A549 treated with DMSO at 1 μM for 4 hours (cell line): ENCODE results near the gene SNED1. TPM values are rescaled to one million over a fixed set of nuclear protein-coding genes. Genes with fewer than 3 reads are reported as not detected.

ENCODE experiments used
- total RNA-seq: library from RNA; stranded (reverse); fragments of 200-300 nt; extraction: Qiagen RNA extraction; gene quantifications from 5 replicates; pipeline ENCODE4 v1.2.3, GENCODE V29; 2022; ENCODE audit warnings: low read depth

The SNED1 gene
- 0.38 to 0.65 TPM (median 0.48 TPM) in 5 replicates for total RNA-seq

DNA sequence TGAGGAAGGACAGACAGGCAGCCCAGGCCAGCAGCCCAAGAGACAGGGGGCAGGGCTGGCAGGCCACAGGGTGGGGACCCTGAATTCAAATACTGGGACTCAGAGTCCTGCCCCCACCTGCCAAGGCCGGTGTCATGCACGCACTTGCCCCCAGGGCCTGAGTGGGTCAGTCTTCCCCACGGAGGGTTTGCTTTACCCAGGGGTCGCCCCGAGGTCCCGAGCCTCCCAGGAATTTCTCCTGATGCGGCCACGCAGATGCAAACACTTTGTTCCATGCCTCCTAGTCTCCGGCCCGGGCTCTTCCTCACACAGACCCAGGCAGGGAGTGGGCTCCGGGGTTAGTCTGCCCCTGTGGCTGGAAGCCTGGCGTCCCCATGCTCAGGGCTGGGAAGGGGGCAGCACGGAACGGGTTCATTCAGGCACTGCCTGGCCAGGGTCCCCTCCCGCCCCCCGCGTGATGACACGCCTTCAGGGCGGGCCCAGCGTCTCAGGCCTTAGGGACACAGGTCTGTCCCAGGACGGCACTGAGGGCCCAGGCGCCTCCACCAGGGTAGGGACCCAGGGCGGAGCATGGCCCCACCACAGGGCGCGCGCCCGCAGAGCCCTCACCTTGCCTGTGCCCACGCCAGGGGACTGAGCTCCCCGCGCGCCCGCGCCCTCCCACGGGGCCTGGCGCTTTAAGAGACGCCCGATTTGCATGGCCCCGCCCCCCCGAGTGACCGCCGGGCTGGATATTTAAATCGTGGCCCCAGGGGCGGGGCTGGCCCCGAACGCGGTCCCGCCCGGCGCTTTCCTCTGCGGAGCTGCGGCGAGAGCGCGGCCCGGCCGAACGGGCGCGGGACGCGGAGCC, at the start of gene SNED1:
TSS of gene SNED1 (plus strand) at position 763 of the 850 bp plus-strand sequence. CDS start 220 bp downstream, outside the sequence.

DNA sequence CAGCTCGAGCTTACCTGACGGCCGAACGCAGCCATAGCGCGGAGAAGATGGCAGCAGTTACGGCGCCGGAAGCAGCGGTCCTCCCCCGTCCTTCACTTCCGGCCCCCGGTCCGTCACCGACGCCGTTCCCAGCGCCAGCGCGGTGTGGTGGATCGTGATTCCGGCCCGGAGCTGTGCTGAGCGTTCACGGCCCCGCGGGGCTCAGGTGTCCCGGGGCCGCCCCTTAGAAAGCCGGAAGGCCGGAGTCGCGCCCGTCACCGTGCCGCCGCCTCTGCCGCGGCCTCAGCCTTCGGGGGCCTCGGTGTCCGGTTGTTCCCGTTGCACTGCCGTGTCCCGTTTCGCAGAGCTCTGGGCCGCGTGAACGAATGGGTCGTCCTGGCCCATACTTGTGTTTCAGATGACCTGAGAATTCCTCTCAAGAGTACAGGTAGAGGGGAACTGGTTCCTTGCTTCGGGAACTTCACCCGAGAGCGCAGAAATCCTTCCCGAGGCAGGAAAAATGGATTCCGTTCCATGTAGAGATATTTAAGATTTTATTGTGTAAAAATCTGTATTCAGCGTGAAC, 103.9 kb downstream of the SNED1 start, which contains the start of gene MTERF4:
TSS of gene MTERF4 (minus strand) at position 49 of the 565 bp plus-strand sequence. CDS start at position 35, 14 bp downstream.

Other genes with a start within 250 kb of the SNED1 start
- gene KIF1A, start 178.4 kb upstream of the SNED1 start, total RNA-seq = 0.62 to 0.84 TPM (median 0.78 TPM) in 5 replicates
- not detected in 5 replicates for gene AGXT, start 129.8 kb upstream of the SNED1 start, total RNA-seq
- gene MAB21L4, start 102.5 kb upstream of the SNED1 start, total RNA-seq = 0.05 to 0.15 TPM (median 0.08 TPM) in 4 of 5 replicates, not detected in the other
- gene CROCC2, start 92.3 kb upstream of the SNED1 start, total RNA-seq = not detected in 5 replicates
- 24.6 to 34.8 TPM (median 25.9 TPM) in 5 replicates for gene MTERF4, start 103.7 kb downstream of the SNED1 start, total RNA-seq
- 6.4 to 9.9 TPM (median 8.7 TPM) in 5 replicates for gene PASK, start 150.9 kb downstream of the SNED1 start, total RNA-seq
- 57.6 to 69.1 TPM (median 59.1 TPM) in 5 replicates for gene PPP1R7, start 151.8 kb downstream of the SNED1 start, total RNA-seq
- 1.9 to 2.6 TPM (median 2.1 TPM) in 5 replicates for gene ANO7, start 190.1 kb downstream of the SNED1 start, total RNA-seq